Eye (tissue), 1 donor: ENCODE results near the gene STEAP3.
A peak's percentile ranks its signal among the peaks of the same experiment; 100 is the strongest.

Source experiments
- DNase-seq: peaks from one replicate; pipeline ENCODE4 v3.0.0-alpha.2; 2015

The STEAP3 gene

GRCh38 chr2:119223521-119224390 lies at the start of gene STEAP3:
TSS of gene STEAP3 (plus strand) at chr2:119223834. CDS start at chr2:119231013, 7,179 bp downstream.
- DNase-seq = peak; percentile 76

- DNase-seq = peak; percentile 25
Measured at GRCh38 chr2:119174216-119174992, 49.2 kb upstream of the STEAP3 start.

- DNase-seq = no peak
Measured at GRCh38 chr2:119174993-119175347, 48.7 kb upstream of the STEAP3 start.

- no peak for DNase-seq
Measured at GRCh38 chr2:119175517-119175916, 48.1 kb upstream of the STEAP3 start.

GRCh38 chr2:119177171-119177837 lies 46.3 kb upstream of the STEAP3 start:
- no peak for DNase-seq

GRCh38 chr2:119177838-119178190 lies 45.8 kb upstream of the STEAP3 start:
- DNase-seq = no peak

- peak; percentile 78 for DNase-seq
Measured at GRCh38 chr2:119178776-119179175, 44.9 kb upstream of the STEAP3 start.

GRCh38 chr2:119179202-119179601 lies 44.4 kb upstream of the STEAP3 start:
- DNase-seq = no peak

- no peak for DNase-seq
Measured at GRCh38 chr2:119179991-119180390, 43.6 kb upstream of the STEAP3 start.

GRCh38 chr2:119180892-119181291 lies 42.7 kb upstream of the STEAP3 start:
- DNase-seq = no peak

GRCh38 chr2:119181391-119181790 lies 42.2 kb upstream of the STEAP3 start:
- no peak for DNase-seq

GRCh38 chr2:119181791-119182445 lies 41.7 kb upstream of the STEAP3 start:
- no peak for DNase-seq

GRCh38 chr2:119184512-119184911 lies 39.1 kb upstream of the STEAP3 start:
- no peak for DNase-seq

GRCh38 chr2:119190321-119191111 lies 33.1 kb upstream of the STEAP3 start:
- no peak for DNase-seq

GRCh38 chr2:119192893-119193292 lies 30.7 kb upstream of the STEAP3 start:
- no peak for DNase-seq

GRCh38 chr2:119195001-119195400 lies 28.6 kb upstream of the STEAP3 start:
- DNase-seq = no peak

- DNase-seq = no peak
Measured at GRCh38 chr2:119195887-119196286, 27.7 kb upstream of the STEAP3 start.

GRCh38 chr2:119196301-119197125 lies 27.1 kb upstream of the STEAP3 start:
- DNase-seq = peak; percentile 11

- DNase-seq = peak; percentile 20
Measured at GRCh38 chr2:119197126-119197405, 26.6 kb upstream of the STEAP3 start.

- peak; percentile 50 for DNase-seq
Measured at GRCh38 chr2:119197529-119198239, 25.9 kb upstream of the STEAP3 start.
